Choroid plexus epithelial cell (primary cell): Measurements from ENCODE around the gene AP1B1.

ENCODE experiments used
- DNase-seq: peaks from one replicate; pipeline ENCODE4 v3.0.0-alpha.2; 2010; ENCODE audit warnings: low read depth
- H3K4me3 ChIP-seq: 2 replicates; pipeline ENCODE4 v1.5.1; 2011; ENCODE audit warnings: low read depth, mild to moderate bottlenecking, control low read depth, low read length, moderate library complexity
- TF ChIP-seq, protein P1 (sequence below): conservative IDR thresholded peaks from 2 replicates; pipeline ENCODE4 v1.5.1; 2011; ENCODE audit warnings: low read depth, mild to moderate bottlenecking, control low read depth, inconsistent platforms, low read length, moderate library complexity

The AP1B1 gene

GRCh38 chr22:29387921-29388758 is at the start of gene AP1B1:
TSS of gene AP1B1 (minus strand) at chr22:29388570. CDS start at chr22:29367243, 21,327 bp downstream.
- TF ChIP-seq, protein P1, sequence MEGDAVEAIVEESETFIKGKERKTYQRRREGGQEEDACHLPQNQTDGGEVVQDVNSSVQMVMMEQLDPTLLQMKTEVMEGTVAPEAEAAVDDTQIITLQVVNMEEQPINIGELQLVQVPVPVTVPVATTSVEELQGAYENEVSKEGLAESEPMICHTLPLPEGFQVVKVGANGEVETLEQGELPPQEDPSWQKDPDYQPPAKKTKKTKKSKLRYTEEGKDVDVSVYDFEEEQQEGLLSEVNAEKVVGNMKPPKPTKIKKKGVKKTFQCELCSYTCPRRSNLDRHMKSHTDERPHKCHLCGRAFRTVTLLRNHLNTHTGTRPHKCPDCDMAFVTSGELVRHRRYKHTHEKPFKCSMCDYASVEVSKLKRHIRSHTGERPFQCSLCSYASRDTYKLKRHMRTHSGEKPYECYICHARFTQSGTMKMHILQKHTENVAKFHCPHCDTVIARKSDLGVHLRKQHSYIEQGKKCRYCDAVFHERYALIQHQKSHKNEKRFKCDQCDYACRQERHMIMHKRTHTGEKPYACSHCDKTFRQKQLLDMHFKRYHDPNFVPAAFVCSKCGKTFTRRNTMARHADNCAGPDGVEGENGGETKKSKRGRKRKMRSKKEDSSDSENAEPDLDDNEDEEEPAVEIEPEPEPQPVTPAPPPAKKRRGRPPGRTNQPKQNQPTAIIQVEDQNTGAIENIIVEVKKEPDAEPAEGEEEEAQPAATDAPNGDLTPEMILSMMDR, result no peak
- DNase-seq, result peak; percentile 86
- H3K4me3 ChIP-seq, result peak within 1 kb of the TSS; percentile 85

DNA sequence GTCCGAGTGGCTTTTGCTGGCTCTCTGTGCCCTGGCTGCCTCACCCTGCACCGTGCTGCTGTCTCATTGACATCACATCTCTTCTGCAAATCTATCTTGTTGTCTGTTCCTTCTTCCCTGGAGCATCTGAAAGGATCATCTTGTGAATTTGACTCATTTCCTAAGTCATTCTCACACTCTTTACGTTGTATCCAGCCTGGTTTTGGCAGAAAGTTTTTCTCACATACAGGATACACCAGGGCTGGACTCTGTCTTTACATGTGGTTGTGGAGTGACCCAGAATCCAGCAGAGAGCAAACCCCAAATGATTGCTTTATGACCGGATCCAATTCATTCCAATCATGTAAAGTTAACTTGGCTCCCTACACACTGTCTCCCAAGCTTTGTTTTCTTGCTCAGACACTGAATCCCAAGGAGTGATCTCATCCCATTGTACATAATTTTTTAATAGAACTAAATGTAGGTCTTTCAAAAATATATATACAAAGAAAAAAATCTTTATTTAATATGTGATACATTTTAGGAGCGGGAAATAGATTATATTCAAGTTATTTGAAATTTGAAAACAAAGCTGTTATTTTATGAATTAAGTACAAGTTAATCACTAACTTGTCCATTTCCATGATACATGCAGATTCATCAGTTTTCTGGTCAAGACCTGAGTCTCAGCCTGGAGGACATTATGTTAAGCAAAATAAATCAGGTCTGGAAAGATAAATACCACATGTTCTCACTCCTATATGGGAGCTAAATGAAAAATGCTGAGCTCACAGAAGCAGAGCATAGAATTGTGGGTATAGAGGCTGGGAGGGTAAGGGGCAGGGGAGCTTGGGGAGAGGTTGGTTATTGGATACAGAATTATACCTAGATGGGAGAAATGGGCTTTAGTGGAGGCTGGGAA is 47.1 kb upstream of the AP1B1 start:
- peak; percentile 3 for DNase-seq
- H3K4me3 ChIP-seq, result no peak overlapping the region
- TF ChIP-seq, protein P1, result no peak

GRCh38 chr22:29434288-29434687 is 45.9 kb upstream of the AP1B1 start:
- TF ChIP-seq, protein P1, result no peak
- DNase-seq, result no peak
- H3K4me3 ChIP-seq, result no peak overlapping the region

DNA sequence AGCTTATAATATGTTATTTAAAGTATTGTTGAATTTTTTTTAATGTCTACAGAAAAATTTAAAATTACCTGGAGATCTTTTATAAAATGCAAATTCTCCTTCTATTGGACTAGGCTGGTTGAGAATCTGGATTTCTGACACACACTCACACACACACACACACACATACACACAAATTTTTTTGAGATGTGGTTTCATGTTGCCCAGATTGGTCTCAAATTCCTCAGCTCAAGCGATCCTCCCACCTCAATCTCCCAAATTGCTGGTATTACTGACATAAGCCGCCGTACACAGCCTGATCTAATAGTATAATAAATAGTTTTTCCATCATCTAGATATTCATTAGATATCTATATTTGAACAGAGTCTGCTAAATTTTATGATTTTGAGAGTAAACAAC is 45.5 kb upstream of the AP1B1 start:
- DNase-seq, result no peak
- no peak overlapping the region for H3K4me3 ChIP-seq
- TF ChIP-seq, protein P1, result no peak

DNA sequence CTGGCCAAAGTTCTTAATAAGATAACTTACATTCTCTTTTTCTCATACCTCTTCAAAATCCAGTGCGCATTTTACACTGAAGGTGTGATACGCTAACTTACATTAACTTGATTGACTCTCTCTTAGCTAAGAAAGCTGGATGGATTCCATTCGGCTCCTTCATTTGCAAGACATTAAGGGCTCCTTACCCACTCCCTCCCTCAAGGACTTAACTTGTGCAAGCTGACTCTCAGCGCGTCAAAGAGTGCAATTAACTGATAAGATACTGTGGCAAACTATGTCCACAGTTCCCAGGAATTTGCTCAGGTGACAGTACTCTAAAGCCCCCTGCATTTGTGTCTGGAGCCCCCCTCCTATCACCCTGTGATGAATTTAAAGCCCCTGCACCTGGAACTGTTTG is 43.6 kb upstream of the AP1B1 start:
- no peak for DNase-seq
- TF ChIP-seq, protein P1, result no peak
- H3K4me3 ChIP-seq, result no peak overlapping the region

DNA sequence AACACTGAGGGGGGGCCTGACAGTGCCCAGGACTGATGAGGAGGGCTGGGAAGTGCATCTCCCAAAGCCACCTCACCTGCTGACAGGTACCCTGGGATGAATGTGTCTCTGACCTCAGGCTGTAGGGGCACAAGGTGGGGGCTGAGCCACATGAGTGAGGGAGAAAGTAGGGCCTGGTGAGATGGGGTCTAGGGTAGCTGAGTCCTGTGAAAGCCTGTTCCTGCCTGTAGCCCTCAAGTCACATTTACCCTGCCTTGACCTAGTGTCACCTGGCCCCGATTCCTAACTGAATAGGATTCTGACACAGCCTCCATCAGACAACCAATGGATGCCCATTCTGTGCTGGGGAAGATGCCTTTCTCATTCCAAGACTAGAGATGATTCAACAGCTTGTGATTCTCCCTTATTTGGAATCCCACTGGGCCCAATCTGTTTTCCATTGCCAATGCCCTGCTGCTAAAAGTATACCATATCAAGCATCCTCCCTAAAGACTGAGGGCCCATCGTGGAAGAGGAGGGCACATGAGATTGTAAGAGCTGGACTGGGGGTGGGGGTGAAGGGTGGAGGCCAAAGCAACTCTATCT is 38.9 kb upstream of the AP1B1 start:
- TF ChIP-seq, protein P1, result no peak
- no peak overlapping the region for H3K4me3 ChIP-seq
- peak; percentile 3 for DNase-seq
